ENCODE results near the gene TCEA2. TPM values are rescaled to one million over a fixed set of nuclear protein-coding genes. Genes with fewer than 3 reads are reported as not detected.

The TCEA2 gene
- total RNA-seq, 1 donor from 2014 or later: 40.2 TPM

GRCh38 chr20:64051033-64051452, 12.0 kb upstream of the TCEA2 start:
- no peak for TF ChIP-seq CTCF (IDR thresholded peaks at IDR 0.05)
- Histone ChIP-seq H3K27me3 (peaks cover 49% of the 10 kb centered on the region), H3K9me3 (no peaks in the 10 kb centered on the region), H3K36me3 (no peaks in the 10 kb centered on the region), H3K4me1 (peaks cover 12% of the 10 kb centered on the region), H3K4me3 (peak overlapping the region; percentile 43), H3K27ac (peak overlapping the region; percentile 75)
- intact Hi-C loops (cut with DNase I): no loop called here
- no peak for DNase-seq
- ATAC-seq: no peak

DNA sequence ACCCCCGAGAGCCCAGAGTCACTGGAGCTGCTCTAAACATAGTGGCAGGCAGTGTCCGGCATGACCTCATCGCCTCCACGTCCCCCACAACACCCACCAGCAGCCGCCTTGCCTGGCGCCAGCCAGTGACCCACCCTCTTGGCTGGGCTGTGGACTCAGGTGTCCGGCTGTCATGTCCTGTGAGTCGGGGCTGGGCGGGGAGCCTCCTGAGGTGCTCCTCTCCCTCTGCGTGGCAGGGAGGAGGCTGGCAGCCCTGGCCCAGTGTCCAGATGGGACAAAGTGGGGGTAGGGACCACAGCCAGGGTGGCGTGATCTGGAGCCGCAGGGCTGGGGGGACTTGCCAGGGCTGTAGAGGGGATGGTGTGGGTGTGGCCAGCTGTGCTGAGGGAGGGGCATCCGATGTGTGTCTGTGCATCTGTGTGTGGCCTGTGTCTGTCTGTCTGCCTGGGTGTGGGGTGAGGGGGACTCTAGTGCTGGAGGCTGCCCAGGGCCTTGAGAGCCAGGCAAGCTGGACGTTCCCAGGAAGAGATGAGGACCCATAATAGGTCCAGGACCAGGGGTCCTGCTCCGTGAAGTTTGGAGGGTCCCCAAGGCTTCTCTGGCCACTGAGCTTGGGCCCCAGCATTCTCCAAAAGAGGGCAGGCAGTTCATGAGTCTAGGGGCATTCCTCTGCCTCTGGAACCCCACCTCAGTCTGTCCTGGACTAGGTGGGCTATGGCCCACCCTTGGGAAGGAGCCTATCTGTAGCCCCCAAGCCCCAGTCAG, 11.3 kb upstream of the TCEA2 start:
- Histone ChIP-seq H3K4me1 (peaks cover 15% of the 10 kb centered on the region), H3K36me3 (no peaks in the 10 kb centered on the region), H3K9me3 (no peaks in the 10 kb centered on the region), H3K4me3 (no peak overlapping the region), H3K27ac (peak overlapping the region; percentile 76), H3K27me3 (peaks cover 49% of the 10 kb centered on the region)
- no peak for TF ChIP-seq CTCF (IDR thresholded peaks at IDR 0.05)
- peak; percentile 77 for DNase-seq
- ATAC-seq: peak; percentile 47
- intact Hi-C loops (cut with DNase I): no loop called here

DNA sequence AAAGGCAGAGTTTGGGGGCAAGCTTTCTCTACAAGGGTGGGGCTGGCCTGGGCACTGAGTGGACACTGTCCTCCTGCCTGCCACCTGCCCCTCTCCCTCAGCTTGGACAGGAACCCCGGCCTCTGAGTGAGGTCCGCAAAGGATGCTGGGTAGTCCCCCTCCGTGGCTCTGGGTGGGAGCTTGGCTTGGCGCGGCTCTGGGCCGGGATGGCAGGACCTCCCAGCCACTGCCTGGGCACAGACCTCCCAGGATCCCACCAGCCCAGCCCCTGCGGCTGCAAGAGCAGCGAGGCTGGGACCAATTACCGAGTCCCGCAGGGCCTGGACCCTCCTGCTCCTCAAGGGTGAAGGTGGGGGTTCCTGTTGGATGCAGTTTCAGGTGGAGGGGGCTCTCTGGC, 10.7 kb upstream of the TCEA2 start:
- Histone ChIP-seq H3K4me1 (peaks cover 15% of the 10 kb centered on the region), H3K36me3 (no peaks in the 10 kb centered on the region), H3K9me3 (no peaks in the 10 kb centered on the region), H3K27me3 (peaks cover 47% of the 10 kb centered on the region), H3K27ac (peak overlapping the region; percentile 76), H3K4me3 (no peak overlapping the region)
- TF ChIP-seq CTCF (IDR thresholded peaks at IDR 0.05): no peak
- no peak for ATAC-seq
- no peak for DNase-seq
- intact Hi-C loops (cut with DNase I): no loop called here

DNA sequence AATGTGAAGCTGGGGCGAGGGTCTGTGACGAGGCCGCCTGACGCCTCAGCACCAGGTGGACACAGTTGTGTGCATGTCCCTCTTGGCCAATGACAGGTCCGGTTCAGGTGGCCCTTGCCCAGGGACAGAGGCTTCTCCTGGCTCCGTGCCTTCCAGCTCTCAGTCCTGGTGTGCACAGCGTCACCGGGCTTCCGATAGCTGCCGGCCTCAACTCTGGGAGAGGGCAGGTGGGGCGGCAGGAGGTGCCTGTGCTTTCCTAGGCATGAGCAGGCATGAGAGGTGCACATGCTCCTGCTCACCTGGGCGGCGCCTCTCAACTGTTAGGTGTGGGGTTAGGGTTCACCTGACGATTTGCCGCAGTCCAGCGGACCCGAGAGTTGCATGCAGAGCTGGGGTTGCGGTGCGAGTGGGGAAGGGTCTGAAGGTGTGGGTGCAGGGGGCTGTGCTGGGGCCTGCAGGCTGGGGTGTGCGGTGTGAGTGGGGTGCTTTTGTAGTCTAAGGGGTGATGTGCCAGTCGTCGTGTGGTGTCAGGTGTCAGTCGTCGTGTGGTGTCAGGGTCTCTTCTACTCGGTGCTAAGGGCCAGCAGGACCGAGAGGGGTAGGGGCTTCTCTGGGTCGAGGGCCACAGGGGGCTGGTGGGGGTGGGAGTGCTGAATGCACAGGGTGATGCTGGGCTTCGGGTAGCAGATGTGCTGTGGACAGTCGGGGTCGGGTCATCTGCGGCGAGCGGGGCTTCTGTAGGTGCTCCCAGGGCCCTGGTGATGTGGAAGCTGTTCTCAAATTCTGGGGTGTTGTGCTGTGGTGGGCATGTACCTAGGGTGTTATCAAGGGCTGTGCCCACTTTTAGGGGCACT, 9.8 kb upstream of the TCEA2 start:
- no peak for ATAC-seq
- Histone ChIP-seq H3K27me3 (peaks cover 39% of the 10 kb centered on the region), H3K9me3 (no peaks in the 10 kb centered on the region), H3K4me1 (peaks cover 19% of the 10 kb centered on the region), H3K27ac (peak overlapping the region; percentile 76), H3K4me3 (no peak overlapping the region), H3K36me3 (no peaks in the 10 kb centered on the region)
- intact Hi-C loops (cut with DNase I): no loop called here
- TF ChIP-seq CTCF (IDR thresholded peaks at IDR 0.05): no peak
- no peak for DNase-seq

DNA sequence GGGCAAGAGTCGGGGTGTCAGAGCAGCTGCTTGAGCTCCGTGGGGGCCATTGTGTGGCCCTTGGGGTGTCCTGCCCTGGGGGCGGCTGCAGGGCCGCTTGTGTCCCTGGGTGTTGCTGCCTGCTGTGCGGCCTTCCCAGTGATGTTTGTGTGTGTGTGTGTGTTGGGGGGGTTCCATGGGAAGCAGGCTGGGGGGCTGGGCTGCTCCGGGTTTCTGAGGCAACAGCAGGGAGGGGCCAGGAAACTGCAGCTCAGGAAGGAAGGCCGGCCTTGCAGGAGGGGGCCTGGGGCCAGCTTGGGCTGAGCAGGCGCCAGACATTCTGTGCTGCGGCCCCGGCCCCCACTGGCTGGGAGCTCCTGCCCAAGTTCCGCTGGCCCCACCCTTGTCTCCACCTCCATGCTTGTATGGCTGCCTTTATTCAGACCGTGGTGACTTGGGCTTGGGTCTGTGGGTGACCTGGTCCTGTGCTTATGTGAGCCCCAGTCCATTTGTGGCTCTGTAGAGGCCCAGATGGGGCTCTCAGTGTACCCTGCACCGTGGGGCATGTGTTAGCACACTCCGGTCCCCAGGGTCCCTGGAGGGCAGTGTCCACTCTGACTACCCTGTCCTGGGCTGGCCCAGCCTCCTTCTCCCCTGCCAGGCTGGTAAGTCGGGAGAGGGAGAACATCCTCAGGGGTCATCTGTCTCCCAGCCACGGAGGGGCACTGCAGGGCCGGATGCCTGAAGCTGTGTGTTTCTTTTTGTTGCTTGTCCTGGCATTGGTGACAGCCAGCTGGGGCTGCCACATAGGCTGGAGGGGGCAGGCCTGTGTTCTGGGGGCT, 8.9 kb upstream of the TCEA2 start:
- no peak for TF ChIP-seq CTCF (IDR thresholded peaks at IDR 0.05)
- Histone ChIP-seq H3K9me3 (no peaks in the 10 kb centered on the region), H3K36me3 (no peaks in the 10 kb centered on the region), H3K4me1 (peaks cover 20% of the 10 kb centered on the region), H3K27me3 (peaks cover 35% of the 10 kb centered on the region), H3K27ac (peak overlapping the region; percentile 76), H3K4me3 (peak overlapping the region; percentile 14)
- DNase-seq (no peak), ATAC-seq (peak; percentile 37)
- intact Hi-C loops (cut with DNase I): no loop called here
